ENCODE results near the gene MUC21. TPM values are rescaled to one million over a fixed set of nuclear protein-coding genes. Genes with fewer than 3 reads are reported as not detected.

The MUC21 gene
- total and polyA plus RNA-seq, 2 donors (not counting 3 experiments of a cell fraction or from before 2014, with no cell fraction given): not detected

GRCh38 chr6:31007694-31008093 lies 24.2 kb downstream of the MUC21 start:
- H3K9ac ChIP-seq (replicated peaks; ENCODE audit: extremely low read depth, insufficient read depth, low read length): no peak overlapping the region
- H4K20me1 ChIP-seq (replicated peaks; ENCODE audit: control insufficient read depth, extremely low read depth, insufficient read depth, low read length): no peaks in the 10 kb centered on the region
- intact Hi-C loops (cut with micrococcal nuclease): no loop called here
- BruUV-seq (replicated peaks): no TSS peak
- FAIRE-seq: no peak
- peaks cover 19 to 27% of the 10 kb centered on the region in 2 experiments for H3K27me3 ChIP-seq (ENCODE audit: control insufficient read depth in 2 of 2, insufficient read depth in 2 of 2, low read length in 2 of 2)
- peak; percentile 15 for DNase-seq (ENCODE audit: low read depth, low spot score)
- H3K27ac ChIP-seq (ENCODE audit: insufficient read depth, low read depth, low read length): no peak overlapping the region
- H3K4me3 ChIP-seq (replicated peaks in 1 of 3; ENCODE audit: insufficient read depth in 1 of 3, low read depth in 1 of 3, low read length in 3 of 3): no peak overlapping the region
- H3K36me3 ChIP-seq (ENCODE audit: control insufficient read depth in 2 of 2, extremely low read depth in 1 of 2, insufficient read depth in 2 of 2, low read length in 2 of 2): no peaks in the 10 kb centered on the region
- peak; percentile 21 for TF ChIP-seq JUN (IDR thresholded peaks at IDR 0.05; ENCODE audit: borderline replicate concordance, insufficient read depth, insufficient read length, low read depth)
- no peak for TF ChIP-seq GATA2 (IDR thresholded peaks at IDR 0.05; ENCODE audit: insufficient read depth, insufficient read length, low read depth, low read length)
- H3K79me2 ChIP-seq (ENCODE audit: control insufficient read depth, insufficient read depth, low read length): no peaks in the 10 kb centered on the region
- POLR2A ChIA-PET: no interaction called here
- CTCF ChIA-PET: interaction anchor here (1.0 to 1.1 kb wide), 2 partner anchors 9 to 80 kb away, joined by 3 read pairs; no protein-coding TSS in a partner anchor
- no peak overlapping the region for H2AFZ ChIP-seq (ENCODE audit: low read depth, low read length)
- H3K9me3 ChIP-seq (replicated peaks; ENCODE audit: control insufficient read depth, insufficient read depth, low read length): no peaks in the 10 kb centered on the region
- no peaks in the 10 kb centered on the region for H3K9me1 ChIP-seq (replicated peaks; ENCODE audit: control insufficient read depth, extremely low read depth, insufficient read depth, low read length)
- H3K4me2 ChIP-seq (ENCODE audit: insufficient read depth, low read length): no peak overlapping the region
- no peaks in the 10 kb centered on the region for H3K4me1 ChIP-seq (ENCODE audit: control insufficient read depth, extremely low read depth, insufficient read depth, low read length)
- dilution Hi-C loops (cut with MboI; ENCODE audit: extremely low pct_ligation_motif_present, low sequenced_read_pairs): no loop called here

DNA sequence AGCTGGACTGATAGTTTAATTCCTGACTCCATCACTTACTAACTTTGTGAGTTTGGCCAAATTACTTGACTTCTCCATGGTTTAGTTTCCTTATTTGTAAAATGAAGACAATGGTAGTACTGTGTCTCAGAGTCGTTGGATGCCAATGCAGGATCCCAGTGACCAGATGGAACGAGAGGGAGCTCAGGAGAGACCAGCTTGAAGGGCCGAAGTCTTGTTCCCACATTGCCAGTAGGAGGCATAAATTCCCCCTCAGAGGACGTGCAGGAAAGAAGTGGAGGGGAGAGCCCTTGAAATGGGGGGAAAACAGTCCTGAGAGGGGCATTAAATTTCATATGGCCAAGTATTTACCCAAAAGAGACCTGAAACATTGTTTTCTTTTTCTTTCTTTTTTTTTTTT lies 24.6 kb downstream of the MUC21 start:
- Histone ChIP-seq H4K20me1 (replicated peaks; ENCODE audit: control insufficient read depth, extremely low read depth, insufficient read depth, low read length) (no peaks in the 10 kb centered on the region), H3K4me2 (ENCODE audit: insufficient read depth, low read length) (no peak overlapping the region), H3K79me2 (ENCODE audit: control insufficient read depth, insufficient read depth, low read length) (no peaks in the 10 kb centered on the region), H3K9me1 (replicated peaks; ENCODE audit: control insufficient read depth, extremely low read depth, insufficient read depth, low read length) (no peaks in the 10 kb centered on the region), H3K36me3 (ENCODE audit: control insufficient read depth in 2 of 2, extremely low read depth in 1 of 2, insufficient read depth in 2 of 2, low read length in 2 of 2) (no peaks in the 10 kb centered on the region), H3K4me1 (ENCODE audit: control insufficient read depth, extremely low read depth, insufficient read depth, low read length) (no peaks in the 10 kb centered on the region), H3K4me3 (replicated peaks in 1 of 3; ENCODE audit: insufficient read depth in 1 of 3, low read depth in 1 of 3, low read length in 3 of 3) (no peak overlapping the region), H3K27me3 (ENCODE audit: control insufficient read depth in 2 of 2, insufficient read depth in 2 of 2, low read length in 2 of 2) (peaks cover 18 to 27% of the 10 kb centered on the region in 2 experiments), H2AFZ (ENCODE audit: low read depth, low read length) (no peak overlapping the region), H3K27ac (ENCODE audit: insufficient read depth, low read depth, low read length) (no peak overlapping the region), H3K9me3 (replicated peaks; ENCODE audit: control insufficient read depth, insufficient read depth, low read length) (no peaks in the 10 kb centered on the region), H3K9ac (replicated peaks; ENCODE audit: extremely low read depth, insufficient read depth, low read length) (no peak overlapping the region)
- ChIA-PET CTCF (interaction anchor here (1.0 to 1.1 kb wide), 2 partner anchors 9 to 79 kb away, joined by 3 read pairs; no protein-coding TSS in a partner anchor), POLR2A (no interaction called here)
- intact Hi-C loops (cut with micrococcal nuclease) (no loop called here), dilution Hi-C loops (cut with MboI; ENCODE audit: extremely low pct_ligation_motif_present, low sequenced_read_pairs) (no loop called here)
- FAIRE-seq: no peak
- TF ChIP-seq JUN (IDR thresholded peaks at IDR 0.05; ENCODE audit: borderline replicate concordance, insufficient read depth, insufficient read length, low read depth): no peak
- TF ChIP-seq GATA2 (IDR thresholded peaks at IDR 0.05; ENCODE audit: insufficient read depth, insufficient read length, low read depth, low read length): no peak
- no peak for TF ChIP-seq POLR2AphosphoS5 (IDR thresholded peaks at IDR 0.05; ENCODE audit: insufficient read depth, low read depth, low read length)
- no peak for TF ChIP-seq POLR2A (IDR thresholded peaks at IDR 0.05; ENCODE audit: low read depth, low read length)
- no peak for TF ChIP-seq EZH2 (IDR thresholded peaks at IDR 0.05; ENCODE audit: borderline replicate concordance, low read depth, low read length, severe bottlenecking)
- no peak for TF ChIP-seq MAX (IDR thresholded peaks at IDR 0.05; ENCODE audit: insufficient read depth, insufficient read length)
- no peak for TF ChIP-seq MYC (IDR thresholded peaks at IDR 0.05; ENCODE audit: low read depth, low read length)
- no peak for TF ChIP-seq CTCF (IDR thresholded peaks at IDR 0.05; ENCODE audit: extremely low read depth in 1 of 2, insufficient read depth in 1 of 2, low read depth in 1 of 2, low read length in 2 of 2)
- TF ChIP-seq FOS (IDR thresholded peaks at IDR 0.05; ENCODE audit: borderline replicate concordance, insufficient read depth, low read length): no peak
- BruUV-seq (replicated peaks): no TSS peak
- no peak for DNase-seq (ENCODE audit: low read depth, low spot score)

All from endothelial cell of umbilical vein (primary cell).